ENCODE data around the gene TIFAB. TPM values are rescaled to one million over a fixed set of nuclear protein-coding genes. Genes with fewer than 3 reads are reported as not detected.
"Not testable (repeated sequence)": the region's sequence is repeated elsewhere in the genome, so short reads cannot be mapped to it uniquely, and the experiment has no call there.

The TIFAB gene, protein sequence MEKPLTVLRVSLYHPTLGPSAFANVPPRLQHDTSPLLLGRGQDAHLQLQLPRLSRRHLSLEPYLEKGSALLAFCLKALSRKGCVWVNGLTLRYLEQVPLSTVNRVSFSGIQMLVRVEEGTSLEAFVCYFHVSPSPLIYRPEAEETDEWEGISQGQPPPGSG
- total RNA-seq (under 1 TPM; 0.06 to 0.16 TPM), polyA plus RNA-seq (ENCODE audit: insufficient read depth, low read depth, low replicate concordance) (1.1 TPM)
- long read RNA-seq, donor 1, result 0 reads
- long read RNA-seq, donor 2, result 0 reads

GRCh38 chr5:135452321-135453030 is at the start of gene TIFAB:
TSS of gene TIFAB (minus strand) at chr5:135452351. CDS start at chr5:135449939, 2,412 bp downstream.
- TF ChIP-seq POLR2A (IDR thresholded peaks at IDR 0.05), result no peak
- TF ChIP-seq, protein P1, sequence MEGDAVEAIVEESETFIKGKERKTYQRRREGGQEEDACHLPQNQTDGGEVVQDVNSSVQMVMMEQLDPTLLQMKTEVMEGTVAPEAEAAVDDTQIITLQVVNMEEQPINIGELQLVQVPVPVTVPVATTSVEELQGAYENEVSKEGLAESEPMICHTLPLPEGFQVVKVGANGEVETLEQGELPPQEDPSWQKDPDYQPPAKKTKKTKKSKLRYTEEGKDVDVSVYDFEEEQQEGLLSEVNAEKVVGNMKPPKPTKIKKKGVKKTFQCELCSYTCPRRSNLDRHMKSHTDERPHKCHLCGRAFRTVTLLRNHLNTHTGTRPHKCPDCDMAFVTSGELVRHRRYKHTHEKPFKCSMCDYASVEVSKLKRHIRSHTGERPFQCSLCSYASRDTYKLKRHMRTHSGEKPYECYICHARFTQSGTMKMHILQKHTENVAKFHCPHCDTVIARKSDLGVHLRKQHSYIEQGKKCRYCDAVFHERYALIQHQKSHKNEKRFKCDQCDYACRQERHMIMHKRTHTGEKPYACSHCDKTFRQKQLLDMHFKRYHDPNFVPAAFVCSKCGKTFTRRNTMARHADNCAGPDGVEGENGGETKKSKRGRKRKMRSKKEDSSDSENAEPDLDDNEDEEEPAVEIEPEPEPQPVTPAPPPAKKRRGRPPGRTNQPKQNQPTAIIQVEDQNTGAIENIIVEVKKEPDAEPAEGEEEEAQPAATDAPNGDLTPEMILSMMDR (IDR thresholded peaks at IDR 0.05), result no peak
- no peak within 1 kb of the TSS for H3K27ac ChIP-seq
- H3K27me3 ChIP-seq, result no peaks in the 10 kb centered on the region
- intact Hi-C loops (cut with DNase I; ENCODE audit: low total_unique reads), result no loop called here
- 91 to 92% methylated on average over 10 of the region's 10 CpGs for WGBS, 2 donors
- DNase-seq, result no peak
- H3K4me3 ChIP-seq, result no peak within 1 kb of the TSS
- peaks cover 8% of the 10 kb centered on the region for H3K4me1 ChIP-seq
- no peaks in the 10 kb centered on the region for H3K9me3 ChIP-seq
- H3K36me3 ChIP-seq (ENCODE audit: low read depth, missing control alignments), result no peaks in the 10 kb centered on the region

DNA sequence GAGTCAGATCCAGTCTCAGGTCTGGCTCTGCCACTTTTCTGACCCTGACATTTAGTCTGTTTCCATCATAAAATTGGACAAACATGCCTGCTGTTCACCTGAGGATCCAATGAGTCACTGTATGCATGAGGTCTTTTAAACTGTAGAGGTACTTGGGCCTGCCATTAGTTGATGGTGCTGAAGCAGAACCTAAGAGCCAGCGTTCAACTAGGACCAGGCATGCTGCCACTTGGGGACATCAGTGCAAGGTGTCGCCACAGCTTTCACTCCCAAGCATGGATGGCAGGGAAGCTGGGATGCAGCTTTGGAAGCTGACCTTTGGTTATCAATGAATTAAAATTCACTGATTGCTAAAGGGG is 46.5 kb upstream of the TIFAB start:
- no peaks in the 10 kb centered on the region for H3K9me3 ChIP-seq
- no peak overlapping the region for H3K27ac ChIP-seq
- TF ChIP-seq, protein P1 (IDR thresholded peaks at IDR 0.05), result no peak
- TF ChIP-seq POLR2A (IDR thresholded peaks at IDR 0.05), result no peak
- DNase-seq, result no peak
- WGBS, 2 donors, result 72 to 85% methylated on average over 2 of the region's 2 CpGs
- no peaks in the 10 kb centered on the region for H3K4me1 ChIP-seq
- H3K27me3 ChIP-seq, result no peaks in the 10 kb centered on the region
- intact Hi-C loops (cut with DNase I; ENCODE audit: low total_unique reads), result no loop called here
- no peak overlapping the region for H3K4me3 ChIP-seq
- no peaks in the 10 kb centered on the region for H3K36me3 ChIP-seq (ENCODE audit: low read depth, missing control alignments)

GRCh38 chr5:135497971-135498636 is 46.0 kb upstream of the TIFAB start:
- H3K4me3 ChIP-seq, result no peak overlapping the region
- 80% methylated on average over 8 of the region's 8 CpGs for WGBS, 2 donors
- TF ChIP-seq, protein P1 (IDR thresholded peaks at IDR 0.05), result no peak
- TF ChIP-seq POLR2A (IDR thresholded peaks at IDR 0.05), result no peak

DNA sequence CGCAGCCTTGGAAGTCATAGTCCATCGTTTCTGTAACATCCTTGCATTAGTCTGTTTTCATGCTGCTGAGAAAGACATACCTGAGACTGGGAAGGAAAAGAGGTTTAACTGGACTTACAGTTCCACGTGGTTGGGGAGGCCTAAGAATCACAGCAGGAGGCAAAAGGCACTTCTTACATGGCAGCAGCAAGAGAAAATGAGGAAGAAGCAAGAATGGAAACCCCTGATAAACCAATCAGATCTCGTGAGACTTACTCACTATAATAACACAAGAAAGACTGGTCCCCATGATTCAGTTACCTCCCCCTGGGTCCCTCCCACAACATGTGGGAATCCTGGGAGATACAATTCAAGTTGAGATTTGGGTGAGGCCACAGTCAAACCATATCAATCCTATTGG is 43.4 kb upstream of the TIFAB start:
- 73 to 86% methylated on average over 4 of the region's 4 CpGs for WGBS, 2 donors
- H3K4me1 ChIP-seq; H3K4me3 ChIP-seq; DNase-seq; H3K36me3 ChIP-seq (ENCODE audit: low read depth, missing control alignments); H3K27me3 ChIP-seq; intact Hi-C loops (cut with DNase I; ENCODE audit: low total_unique reads); H3K27ac ChIP-seq; H3K9me3 ChIP-seq: not testable (repeated sequence)

More at GRCh38 chr5:135497971-135498636, 46.0 kb upstream of the TIFAB start:
- Histone ChIP-seq H3K4me1 (no peaks in the 10 kb centered on the region), H3K27me3 (no peaks in the 10 kb centered on the region), H3K9me3 (no peaks in the 10 kb centered on the region), H3K27ac (no peak overlapping the region), H3K36me3 (ENCODE audit: low read depth, missing control alignments) (no peaks in the 10 kb centered on the region)
- intact Hi-C loops (cut with DNase I; ENCODE audit: low total_unique reads), result no loop called here
- no peak for DNase-seq

DNA sequence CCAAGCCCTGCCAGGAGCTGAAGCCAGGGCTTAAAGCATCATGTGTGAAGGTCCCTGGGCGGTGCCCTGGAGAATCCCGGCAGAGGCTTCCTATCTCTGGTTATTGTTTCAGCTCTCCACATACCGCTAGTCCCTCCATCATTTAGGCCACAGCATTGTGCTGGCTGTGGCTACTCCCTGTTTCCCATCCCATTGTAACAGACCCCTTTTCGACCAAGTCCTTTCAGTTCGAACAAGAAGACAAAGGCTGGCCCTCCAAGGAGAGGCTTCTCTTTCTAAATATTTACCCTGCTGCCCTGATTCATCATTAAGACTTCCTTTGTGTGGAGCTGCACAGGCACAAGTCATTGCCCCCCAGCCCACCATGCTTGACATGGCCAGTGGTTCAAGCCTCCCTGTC is 42.0 kb upstream of the TIFAB start:
- H3K4me1 ChIP-seq, result peaks cover 8% of the 10 kb centered on the region
- intact Hi-C loops (cut with DNase I; ENCODE audit: low total_unique reads), result no loop called here
- H3K36me3 ChIP-seq (ENCODE audit: low read depth, missing control alignments), result no peaks in the 10 kb centered on the region
- DNase-seq, result no peak
- H3K27ac ChIP-seq, result no peak overlapping the region
- TF ChIP-seq, protein P1 (IDR thresholded peaks at IDR 0.05), result no peak
- no peak for TF ChIP-seq POLR2A (IDR thresholded peaks at IDR 0.05)
- H3K9me3 ChIP-seq, result no peaks in the 10 kb centered on the region
- no peaks in the 10 kb centered on the region for H3K27me3 ChIP-seq
- no peak overlapping the region for H3K4me3 ChIP-seq
- WGBS, 2 donors, result 85 to 90% methylated on average over 5 of the region's 5 CpGs
